GM10266 (cell line): ENCODE data around the gene RALGAPA2.

Source experiments
- DNase-seq: peaks from one replicate; pipeline ENCODE4 v3.0.0; 2012; ENCODE audit errors: extremely low spot score
- TF ChIP-seq, protein P1 (sequence below): IDR thresholded peaks from 2 replicates; pipeline ENCODE4 v1.5.1; 2012; ENCODE audit warnings: mild to moderate bottlenecking, low read depth; ENCODE audit not compliant: control insufficient read depth, insufficient read depth; ENCODE audit errors: missing control alignments

Gene RALGAPA2

DNA sequence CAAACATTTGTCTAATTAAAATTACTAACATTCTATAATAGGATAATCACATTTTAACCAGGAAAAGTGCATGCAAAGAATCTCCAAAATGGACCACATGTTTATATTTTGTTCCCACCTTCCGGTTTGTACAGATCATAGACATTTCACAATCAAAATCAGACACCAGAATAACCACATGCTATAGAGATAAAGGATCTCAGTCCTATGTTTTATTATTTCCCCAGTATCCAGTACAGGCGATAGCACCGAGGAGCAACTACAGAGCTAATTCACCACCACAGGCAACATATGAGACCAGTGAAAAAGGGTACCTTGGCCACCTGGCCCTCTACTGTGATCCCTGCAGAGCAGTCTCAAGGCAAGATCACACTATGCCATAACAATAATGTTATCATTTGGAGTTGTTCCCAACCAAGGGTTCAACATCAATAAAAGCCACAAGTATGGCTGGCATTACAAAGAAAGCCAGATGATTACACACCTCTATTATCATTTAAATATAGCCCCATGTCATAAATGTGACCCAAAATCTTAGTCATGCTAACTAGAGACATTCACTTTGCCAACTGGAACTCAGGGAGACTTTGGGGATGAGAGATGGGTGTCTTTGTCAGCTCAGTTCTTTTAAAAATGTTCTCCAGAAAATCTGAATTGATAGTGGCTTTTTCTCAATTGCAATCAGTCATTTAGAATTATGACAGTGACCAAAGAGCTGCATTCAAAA lies 46.7 kb downstream of the RALGAPA2 start:
- TF ChIP-seq, protein P1, sequence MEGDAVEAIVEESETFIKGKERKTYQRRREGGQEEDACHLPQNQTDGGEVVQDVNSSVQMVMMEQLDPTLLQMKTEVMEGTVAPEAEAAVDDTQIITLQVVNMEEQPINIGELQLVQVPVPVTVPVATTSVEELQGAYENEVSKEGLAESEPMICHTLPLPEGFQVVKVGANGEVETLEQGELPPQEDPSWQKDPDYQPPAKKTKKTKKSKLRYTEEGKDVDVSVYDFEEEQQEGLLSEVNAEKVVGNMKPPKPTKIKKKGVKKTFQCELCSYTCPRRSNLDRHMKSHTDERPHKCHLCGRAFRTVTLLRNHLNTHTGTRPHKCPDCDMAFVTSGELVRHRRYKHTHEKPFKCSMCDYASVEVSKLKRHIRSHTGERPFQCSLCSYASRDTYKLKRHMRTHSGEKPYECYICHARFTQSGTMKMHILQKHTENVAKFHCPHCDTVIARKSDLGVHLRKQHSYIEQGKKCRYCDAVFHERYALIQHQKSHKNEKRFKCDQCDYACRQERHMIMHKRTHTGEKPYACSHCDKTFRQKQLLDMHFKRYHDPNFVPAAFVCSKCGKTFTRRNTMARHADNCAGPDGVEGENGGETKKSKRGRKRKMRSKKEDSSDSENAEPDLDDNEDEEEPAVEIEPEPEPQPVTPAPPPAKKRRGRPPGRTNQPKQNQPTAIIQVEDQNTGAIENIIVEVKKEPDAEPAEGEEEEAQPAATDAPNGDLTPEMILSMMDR: no peak
- no peak for DNase-seq

DNA sequence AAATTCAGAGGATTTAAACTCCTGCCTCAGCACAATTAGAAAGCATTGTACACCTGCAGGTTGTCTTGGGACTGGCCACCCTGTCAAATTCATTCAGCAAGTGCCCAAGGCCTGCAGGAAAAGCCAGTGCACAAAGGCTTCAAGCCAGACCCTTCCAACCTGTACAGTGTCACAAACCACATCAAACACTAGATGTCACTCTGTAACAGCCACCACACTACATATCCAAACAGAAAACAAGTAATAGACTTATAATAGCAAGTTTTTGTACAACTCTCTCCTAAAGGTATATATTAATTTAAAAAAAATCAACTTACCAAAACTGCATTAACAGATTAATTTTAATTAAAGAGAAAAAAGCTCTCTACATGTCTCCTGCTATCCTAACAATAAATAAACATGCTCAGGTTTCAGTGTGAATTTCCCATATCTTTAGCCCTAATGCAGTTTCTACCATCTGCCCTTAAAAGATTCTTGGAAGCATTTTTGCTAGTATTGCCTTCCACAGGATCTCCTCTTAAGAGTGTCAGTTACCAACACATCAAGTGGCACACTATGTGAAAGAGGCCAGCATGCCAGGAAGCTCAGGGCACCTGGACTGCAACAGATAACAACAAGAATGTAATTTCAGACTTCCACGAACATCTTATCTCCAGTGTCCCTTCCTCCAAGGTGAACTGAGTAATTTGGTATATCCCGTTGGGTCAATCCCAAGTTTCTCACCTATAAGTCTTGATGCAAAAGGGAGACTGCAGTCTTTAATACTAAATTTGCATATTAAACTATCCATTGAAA lies 47.5 kb downstream of the RALGAPA2 start:
- peak; percentile 21 for DNase-seq
- TF ChIP-seq, protein P1: peak; percentile 63

DNA sequence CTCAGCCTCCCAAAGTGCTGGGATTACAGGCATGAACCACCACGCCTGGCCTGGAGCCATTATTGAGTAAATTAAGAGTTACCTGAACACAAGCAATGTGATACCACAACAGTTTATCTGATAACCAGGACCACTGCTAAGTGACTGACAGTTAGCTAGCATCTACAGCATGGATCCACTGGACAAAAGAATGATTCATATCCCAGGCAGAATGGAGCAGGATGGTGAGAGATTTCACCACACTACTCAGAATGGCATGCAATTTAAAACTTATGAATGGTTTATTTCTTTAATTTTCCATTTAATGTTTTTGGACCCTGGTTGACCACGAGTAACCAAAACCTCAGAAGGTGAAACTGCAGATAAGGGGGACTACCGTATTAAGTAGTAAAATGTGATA lies 48.6 kb downstream of the RALGAPA2 start:
- TF ChIP-seq, protein P1: no peak
- no peak for DNase-seq

DNA sequence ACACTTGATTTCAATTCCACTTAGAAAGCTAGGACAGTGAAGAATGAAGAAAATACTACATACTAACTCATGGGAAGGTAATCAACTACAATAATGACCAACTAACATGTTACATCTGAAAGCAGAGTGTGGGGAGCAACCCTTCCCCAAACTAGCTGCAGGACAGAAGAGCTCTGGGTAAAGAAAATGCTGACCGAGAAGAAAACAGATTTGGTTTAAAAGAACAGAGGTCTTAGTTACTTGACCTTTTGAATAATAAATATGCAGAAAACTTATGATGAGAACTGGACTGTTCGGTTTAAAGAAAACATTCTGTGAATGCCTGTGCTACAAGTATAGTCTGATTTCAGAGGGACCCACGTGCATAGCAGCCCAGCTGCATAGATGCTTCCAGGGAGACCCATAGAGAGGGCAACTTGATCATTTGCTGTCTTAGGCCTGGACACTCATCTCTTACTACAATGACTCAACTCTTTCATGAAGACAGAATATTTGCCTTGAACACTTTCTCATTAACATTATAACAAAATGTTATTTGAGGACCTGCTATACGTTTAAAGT lies 53.5 kb downstream of the RALGAPA2 start:
- DNase-seq: no peak
- TF ChIP-seq, protein P1: no peak

DNA sequence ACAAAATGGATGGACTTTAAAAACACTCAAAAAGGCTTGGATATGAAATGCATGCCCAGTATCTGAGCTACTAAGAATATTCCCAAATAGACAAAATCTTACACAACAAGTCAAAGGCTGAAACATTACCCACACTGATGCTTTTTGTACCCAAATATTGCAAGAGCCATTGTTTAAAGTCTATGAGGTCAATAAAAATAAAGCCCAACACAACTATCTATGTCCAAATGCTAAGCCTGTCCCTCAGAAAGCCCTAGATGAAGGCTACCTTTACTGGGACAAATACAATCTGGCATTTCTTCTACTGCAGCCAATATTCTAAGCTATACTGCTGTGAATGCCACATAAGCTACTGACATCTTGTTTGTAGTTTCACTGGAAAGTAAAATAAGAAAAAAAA lies 54.3 kb downstream of the RALGAPA2 start:
- no peak for DNase-seq

DNA sequence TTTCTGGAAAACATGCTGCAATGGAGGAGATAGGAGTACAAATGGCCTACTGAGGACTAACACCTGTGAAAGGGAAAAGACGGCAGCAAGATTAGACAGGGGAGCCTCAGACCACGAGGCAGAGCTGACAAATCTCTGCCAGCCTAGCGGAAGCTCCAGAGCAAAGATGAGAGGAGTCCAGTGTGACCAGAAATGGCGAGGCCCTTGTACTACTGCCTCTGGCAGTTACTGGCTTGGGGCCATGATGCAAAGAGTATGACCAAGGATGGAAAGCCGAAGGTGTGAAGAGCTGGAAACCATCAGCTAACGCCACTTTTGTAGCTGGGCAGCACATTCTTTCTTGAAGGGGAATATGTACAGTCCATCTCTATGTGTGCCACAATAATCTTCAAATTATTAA lies 55.4 kb downstream of the RALGAPA2 start:
- TF ChIP-seq, protein P1: no peak
- DNase-seq: no peak

More for the DNA sequence above, 54.3 kb downstream of the RALGAPA2 start:
- TF ChIP-seq, protein P1: no peak

DNA sequence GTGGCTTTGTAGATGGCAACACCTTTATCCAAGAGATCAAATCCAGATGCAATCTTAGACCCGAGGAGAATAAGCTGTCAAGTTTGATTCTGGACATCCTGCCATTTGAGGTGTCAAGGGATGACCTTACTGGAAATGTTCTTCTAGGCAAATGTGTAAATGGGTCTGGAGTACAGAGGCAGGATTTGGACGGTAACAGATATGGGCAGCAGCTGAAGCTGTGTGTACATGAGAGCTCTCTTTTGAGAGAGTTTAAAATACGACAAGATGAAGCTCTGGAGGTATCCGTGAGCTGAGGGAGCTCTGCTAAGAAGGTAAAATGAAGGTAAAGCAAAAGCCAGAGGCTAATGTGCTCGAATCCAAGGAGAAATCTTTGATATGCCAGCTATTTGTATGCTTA lies 56.6 kb downstream of the RALGAPA2 start:
- DNase-seq: no peak
- TF ChIP-seq, protein P1: no peak
